ENCODE measurements around the gene ALDH1A3.

DNA sequence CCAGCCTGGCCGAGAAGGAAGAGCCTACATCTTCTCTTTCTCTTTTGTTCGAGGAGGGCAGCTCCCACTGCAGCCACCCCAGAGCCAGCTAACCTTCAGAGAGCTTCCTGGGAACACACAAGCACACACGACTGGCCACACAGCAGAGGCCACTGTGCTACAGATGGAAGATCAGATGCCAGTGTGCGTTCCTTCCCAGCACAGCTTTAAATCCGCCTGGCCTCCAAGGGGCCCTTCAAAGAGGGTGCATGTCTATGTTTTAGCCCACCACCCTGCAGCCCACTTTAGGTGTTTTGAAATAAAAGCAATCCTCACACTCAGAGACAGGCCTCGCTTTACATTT lies 12.4 kb downstream of the ALDH1A3 start:
- TF ChIP-seq, protein P1, sequence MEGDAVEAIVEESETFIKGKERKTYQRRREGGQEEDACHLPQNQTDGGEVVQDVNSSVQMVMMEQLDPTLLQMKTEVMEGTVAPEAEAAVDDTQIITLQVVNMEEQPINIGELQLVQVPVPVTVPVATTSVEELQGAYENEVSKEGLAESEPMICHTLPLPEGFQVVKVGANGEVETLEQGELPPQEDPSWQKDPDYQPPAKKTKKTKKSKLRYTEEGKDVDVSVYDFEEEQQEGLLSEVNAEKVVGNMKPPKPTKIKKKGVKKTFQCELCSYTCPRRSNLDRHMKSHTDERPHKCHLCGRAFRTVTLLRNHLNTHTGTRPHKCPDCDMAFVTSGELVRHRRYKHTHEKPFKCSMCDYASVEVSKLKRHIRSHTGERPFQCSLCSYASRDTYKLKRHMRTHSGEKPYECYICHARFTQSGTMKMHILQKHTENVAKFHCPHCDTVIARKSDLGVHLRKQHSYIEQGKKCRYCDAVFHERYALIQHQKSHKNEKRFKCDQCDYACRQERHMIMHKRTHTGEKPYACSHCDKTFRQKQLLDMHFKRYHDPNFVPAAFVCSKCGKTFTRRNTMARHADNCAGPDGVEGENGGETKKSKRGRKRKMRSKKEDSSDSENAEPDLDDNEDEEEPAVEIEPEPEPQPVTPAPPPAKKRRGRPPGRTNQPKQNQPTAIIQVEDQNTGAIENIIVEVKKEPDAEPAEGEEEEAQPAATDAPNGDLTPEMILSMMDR (IDR thresholded peaks at IDR 0.05): no peak
- TF ChIP-seq POLR2A (IDR thresholded peaks at IDR 0.05): no peak

All from thyroid gland (tissue), 4 donors.